ENCODE results near the gene SGCA.

Gene SGCA

DNA sequence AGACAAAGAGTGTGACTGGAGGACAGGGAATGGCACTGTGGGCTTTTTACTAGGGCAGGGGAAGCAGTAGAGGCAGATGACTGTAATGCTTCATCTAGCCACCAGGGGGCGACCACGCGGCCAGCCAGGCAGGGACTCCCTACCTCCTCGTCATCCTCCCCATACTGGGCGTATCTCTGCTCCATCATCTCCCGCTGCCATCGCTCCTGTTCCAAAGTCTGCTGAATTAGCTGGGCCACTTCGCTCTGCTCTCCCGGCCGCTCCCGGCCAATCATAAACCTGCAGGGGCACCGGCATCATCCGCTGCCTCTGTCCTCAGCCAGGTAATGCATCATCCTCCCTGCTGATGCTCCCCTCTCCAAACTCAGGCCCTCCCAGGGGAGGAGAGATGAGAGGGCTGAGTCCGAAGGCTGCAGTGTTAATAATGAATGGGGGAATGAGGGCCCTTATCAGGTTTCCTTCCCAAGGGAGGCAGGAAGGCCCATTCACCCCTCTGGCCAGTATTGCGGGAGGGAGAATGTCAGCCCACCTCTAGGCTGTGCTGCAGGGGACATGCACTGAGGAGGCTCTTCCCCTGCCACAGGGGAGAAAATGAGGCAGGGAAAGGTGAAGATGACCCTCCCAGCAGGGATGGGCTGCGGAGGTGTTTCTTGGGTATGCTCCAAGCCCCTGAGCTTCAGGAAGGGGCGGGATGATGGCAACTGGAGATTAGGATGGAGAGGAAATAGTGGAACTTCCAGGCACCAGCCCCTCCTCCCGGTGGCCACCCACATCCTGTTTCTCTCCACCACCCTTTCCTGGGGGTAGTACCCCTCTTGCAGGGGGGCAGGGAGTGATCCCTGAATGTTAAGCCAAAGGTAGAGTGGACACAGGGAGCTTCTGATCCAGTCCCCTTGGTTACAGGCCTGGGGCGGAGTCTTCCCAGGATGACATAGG, 25.6 kb upstream of the SGCA start:
- Histone ChIP-seq H3K4me1 (ENCODE audit: insufficient read depth, low read length) (no peaks in the 10 kb centered on the region), H3K27me3 (ENCODE audit: insufficient read depth, low read length) (no peaks in the 10 kb centered on the region), H3K9me3 (ENCODE audit: low read length) (no peaks in the 10 kb centered on the region), H3K4me3 (ENCODE audit: low read length) (no peak overlapping the region), H2AFZ (ENCODE audit: low read depth, low read length) (no peak overlapping the region), H3K36me3 (ENCODE audit: insufficient read depth, low read length) (peaks cover 85% of the 10 kb centered on the region)

DNA sequence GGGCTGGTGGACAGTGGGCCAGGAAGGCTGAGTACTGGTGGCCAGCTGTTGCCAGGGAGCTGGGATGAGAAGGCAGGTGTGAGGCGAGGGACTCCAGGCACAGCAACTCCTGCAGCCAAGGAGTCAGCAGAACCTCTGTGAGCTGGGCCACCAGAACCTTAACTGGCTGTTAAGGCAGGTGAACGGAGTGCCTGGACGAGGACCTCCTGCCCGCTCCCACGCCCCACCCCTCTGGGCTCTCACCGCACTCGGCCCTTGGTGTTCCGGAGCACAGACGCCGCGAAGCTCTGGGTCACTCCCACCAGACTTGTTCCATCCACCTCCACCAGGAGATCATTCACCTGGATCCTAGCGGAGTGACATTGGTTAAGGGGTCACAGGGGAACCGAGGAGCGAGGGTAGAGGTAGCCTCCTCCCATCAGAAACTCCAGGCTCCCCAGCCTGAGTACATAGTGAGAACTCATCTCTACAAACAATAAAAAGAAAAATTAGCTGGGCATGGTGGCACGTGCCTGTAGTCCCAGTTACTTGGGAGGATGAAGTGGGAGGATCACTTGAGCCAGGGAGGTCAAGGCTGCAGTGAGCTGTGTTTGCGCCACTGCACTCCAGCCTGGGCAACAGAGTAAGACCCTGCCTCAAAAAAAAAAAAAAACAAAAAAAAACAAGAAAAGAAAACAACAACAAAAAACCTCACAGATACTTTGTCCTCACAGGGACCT, 24.6 kb upstream of the SGCA start:
- Histone ChIP-seq H3K27me3 (ENCODE audit: insufficient read depth, low read length) (no peaks in the 10 kb centered on the region), H3K36me3 (ENCODE audit: insufficient read depth, low read length) (peaks cover 77% of the 10 kb centered on the region), H3K9me3 (ENCODE audit: low read length) (no peaks in the 10 kb centered on the region), H3K4me1 (ENCODE audit: insufficient read depth, low read length) (no peaks in the 10 kb centered on the region), H2AFZ (ENCODE audit: low read depth, low read length) (no peak overlapping the region), H3K4me3 (ENCODE audit: low read length) (no peak overlapping the region)

DNA sequence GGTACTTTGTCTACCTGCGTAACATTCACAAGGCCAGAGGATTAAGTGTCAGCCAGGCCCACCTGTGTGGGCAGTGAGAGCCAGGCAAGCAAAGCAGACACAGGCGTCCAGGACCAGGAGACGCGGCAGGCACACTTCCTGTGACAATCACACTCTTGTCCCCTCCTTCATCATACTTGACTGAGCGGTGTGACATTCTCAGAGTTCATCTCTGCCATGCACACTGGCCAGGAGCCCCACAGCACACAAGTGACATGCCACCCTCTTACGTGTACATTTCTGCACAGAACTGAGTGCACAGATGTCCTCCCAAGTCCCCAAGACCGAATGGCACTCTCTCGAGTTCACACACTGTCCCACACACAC, 24.1 kb upstream of the SGCA start:
- H3K36me3 ChIP-seq (ENCODE audit: insufficient read depth, low read length) = peaks cover 72% of the 10 kb centered on the region
- no peak overlapping the region for H2AFZ ChIP-seq (ENCODE audit: low read depth, low read length)
- H3K4me3 ChIP-seq (ENCODE audit: low read length) = no peak overlapping the region
- H3K27me3 ChIP-seq (ENCODE audit: insufficient read depth, low read length) = no peaks in the 10 kb centered on the region
- H3K9me3 ChIP-seq (ENCODE audit: low read length) = no peaks in the 10 kb centered on the region
- H3K4me1 ChIP-seq (ENCODE audit: insufficient read depth, low read length) = peaks cover 5% of the 10 kb centered on the region

DNA sequence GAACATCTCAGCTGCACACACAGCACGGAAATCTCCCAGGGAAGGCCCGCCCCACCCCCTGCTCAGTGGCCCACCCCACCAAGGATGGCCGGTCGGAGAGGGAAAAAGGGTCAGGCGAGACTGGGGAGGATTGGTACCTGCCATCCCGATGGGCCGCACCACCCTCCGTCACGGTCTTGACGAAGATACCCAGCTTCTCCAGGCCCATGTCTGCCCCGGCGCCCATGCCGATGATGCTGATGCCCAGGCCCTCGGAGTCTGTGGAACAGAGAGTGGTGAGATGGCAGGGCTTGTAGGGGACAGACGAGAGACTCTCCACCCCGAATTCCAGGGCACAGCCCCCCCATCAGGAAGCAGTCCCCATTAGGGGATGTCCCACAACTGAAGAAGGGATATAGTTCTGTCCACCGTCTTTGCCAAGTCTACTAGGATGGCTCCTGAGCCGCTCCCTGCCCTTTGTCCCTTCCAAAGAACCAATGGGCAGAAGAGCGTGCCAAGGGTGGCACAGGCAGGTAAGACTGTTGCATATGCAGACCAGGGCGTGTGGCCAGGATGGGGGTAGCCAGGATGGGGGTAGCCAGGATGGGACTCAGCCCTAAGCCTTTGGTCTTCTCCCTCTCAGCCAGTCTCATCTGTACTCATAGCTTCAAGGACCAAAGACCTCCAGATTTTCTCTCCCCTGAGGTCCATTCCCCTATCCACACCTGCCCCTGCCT, 22.2 kb upstream of the SGCA start:
- no peaks in the 10 kb centered on the region for H3K9me3 ChIP-seq (ENCODE audit: low read length)
- peaks cover 23% of the 10 kb centered on the region for H3K4me1 ChIP-seq (ENCODE audit: insufficient read depth, low read length)
- no peaks in the 10 kb centered on the region for H3K27me3 ChIP-seq (ENCODE audit: insufficient read depth, low read length)
- H3K36me3 ChIP-seq (ENCODE audit: insufficient read depth, low read length) = peaks cover 55% of the 10 kb centered on the region
- no peak overlapping the region for H2AFZ ChIP-seq (ENCODE audit: low read depth, low read length)
- no peak overlapping the region for H3K4me3 ChIP-seq (ENCODE audit: low read length)

DNA sequence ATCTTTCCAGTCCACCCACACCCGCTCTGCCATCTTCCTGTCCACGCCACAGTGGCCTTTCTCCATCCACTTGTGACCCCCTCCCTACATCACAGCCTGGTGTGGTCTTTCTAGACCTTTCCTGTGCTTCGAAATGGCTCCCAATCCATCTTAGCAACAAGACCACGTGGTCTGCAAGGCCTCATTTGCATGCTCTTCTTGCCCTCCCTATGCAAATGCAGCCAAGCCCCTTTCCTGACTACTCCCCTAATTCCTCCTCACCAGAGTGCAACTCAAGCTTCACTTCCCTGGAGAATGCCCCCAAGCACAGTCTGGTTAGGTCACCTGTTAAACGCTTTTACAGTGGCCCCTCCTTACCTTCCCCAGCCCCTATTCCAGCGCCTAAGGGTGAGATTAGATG, 21.4 kb upstream of the SGCA start:
- H2AFZ ChIP-seq (ENCODE audit: low read depth, low read length) = no peak overlapping the region
- H3K4me3 ChIP-seq (ENCODE audit: low read length) = no peak overlapping the region
- peaks cover 48% of the 10 kb centered on the region for H3K36me3 ChIP-seq (ENCODE audit: insufficient read depth, low read length)
- H3K27me3 ChIP-seq (ENCODE audit: insufficient read depth, low read length) = no peaks in the 10 kb centered on the region
- H3K4me1 ChIP-seq (ENCODE audit: insufficient read depth, low read length) = peaks cover 29% of the 10 kb centered on the region
- H3K9me3 ChIP-seq (ENCODE audit: low read length) = no peaks in the 10 kb centered on the region

DNA sequence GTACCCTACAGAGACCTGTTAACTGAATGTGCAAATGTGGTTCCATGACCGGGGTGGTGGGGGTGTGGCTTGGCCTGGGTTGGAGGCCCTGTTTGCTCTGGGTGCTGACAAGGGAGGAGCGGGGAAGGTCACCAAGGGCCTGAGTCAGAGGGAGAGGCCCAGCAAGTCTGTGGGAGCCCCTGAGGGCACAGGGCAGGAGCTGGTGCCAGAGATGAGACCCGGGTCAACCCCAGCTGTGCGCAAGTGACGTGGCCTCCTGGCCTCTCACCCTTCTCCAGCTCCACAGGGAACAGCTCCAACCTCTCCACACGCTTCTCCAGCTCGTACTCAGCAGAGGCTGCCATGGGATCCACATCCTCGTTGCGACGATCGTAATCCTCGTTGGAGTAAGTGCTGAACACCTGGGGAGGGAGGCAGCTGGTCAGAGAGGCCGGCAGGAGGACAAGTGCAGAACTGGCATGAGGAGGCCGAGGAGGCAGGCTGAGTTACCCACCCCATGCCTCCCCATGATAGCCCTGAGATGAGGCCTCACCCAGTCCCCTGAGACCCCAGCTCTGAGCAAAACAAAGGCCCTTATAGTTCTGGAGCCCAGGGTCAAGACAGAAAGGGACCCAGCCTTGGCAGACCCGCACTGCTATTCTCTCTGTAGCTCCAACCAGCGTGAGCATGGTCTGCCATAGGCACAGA, 20.8 kb upstream of the SGCA start:
- Histone ChIP-seq H3K9me3 (ENCODE audit: low read length) (no peaks in the 10 kb centered on the region), H3K27me3 (ENCODE audit: insufficient read depth, low read length) (no peaks in the 10 kb centered on the region), H3K36me3 (ENCODE audit: insufficient read depth, low read length) (peaks cover 43% of the 10 kb centered on the region), H2AFZ (ENCODE audit: low read depth, low read length) (no peak overlapping the region), H3K4me1 (ENCODE audit: insufficient read depth, low read length) (peaks cover 33% of the 10 kb centered on the region), H3K4me3 (ENCODE audit: low read length) (no peak overlapping the region)

DNA sequence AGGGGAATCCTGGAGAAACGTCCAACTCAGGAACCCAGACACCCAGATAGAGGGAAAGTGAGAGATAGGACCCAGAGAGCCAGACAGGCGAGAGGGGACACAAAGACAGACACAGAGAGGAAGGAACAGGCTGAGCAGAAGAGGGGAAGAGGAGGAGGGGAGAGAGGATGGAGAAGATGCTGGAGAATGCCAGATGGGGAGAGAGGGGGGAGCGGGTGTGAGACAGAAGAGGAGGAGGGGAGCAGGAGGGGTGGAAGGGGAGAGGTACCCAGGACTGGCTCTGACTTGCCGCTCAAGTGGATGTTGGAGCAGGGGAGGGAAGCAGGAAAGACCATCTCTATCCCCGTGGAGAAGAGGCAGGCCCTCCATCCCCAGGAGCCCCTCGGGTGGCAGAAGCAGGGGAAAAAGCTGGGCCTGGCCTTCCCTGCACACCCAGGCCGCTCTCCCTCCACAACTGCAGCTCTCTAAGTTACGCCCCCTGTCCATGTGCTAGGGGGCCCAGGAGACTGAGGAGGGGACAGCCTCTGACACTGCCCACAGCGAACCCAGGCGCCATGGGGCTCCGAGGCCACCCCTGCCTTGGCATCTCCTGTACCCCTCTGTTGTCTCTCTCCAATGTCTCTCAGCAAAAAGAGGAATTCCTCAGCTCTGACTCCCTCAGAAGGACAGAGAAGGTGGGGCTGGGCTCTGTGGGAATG, 20.1 kb upstream of the SGCA start:
- Histone ChIP-seq H3K36me3 (ENCODE audit: insufficient read depth, low read length) (peaks cover 37% of the 10 kb centered on the region), H3K4me1 (ENCODE audit: insufficient read depth, low read length) (peaks cover 33% of the 10 kb centered on the region), H2AFZ (ENCODE audit: low read depth, low read length) (no peak overlapping the region), H3K4me3 (ENCODE audit: low read length) (no peak overlapping the region), H3K9me3 (ENCODE audit: low read length) (no peaks in the 10 kb centered on the region), H3K27me3 (ENCODE audit: insufficient read depth, low read length) (no peaks in the 10 kb centered on the region)

DNA sequence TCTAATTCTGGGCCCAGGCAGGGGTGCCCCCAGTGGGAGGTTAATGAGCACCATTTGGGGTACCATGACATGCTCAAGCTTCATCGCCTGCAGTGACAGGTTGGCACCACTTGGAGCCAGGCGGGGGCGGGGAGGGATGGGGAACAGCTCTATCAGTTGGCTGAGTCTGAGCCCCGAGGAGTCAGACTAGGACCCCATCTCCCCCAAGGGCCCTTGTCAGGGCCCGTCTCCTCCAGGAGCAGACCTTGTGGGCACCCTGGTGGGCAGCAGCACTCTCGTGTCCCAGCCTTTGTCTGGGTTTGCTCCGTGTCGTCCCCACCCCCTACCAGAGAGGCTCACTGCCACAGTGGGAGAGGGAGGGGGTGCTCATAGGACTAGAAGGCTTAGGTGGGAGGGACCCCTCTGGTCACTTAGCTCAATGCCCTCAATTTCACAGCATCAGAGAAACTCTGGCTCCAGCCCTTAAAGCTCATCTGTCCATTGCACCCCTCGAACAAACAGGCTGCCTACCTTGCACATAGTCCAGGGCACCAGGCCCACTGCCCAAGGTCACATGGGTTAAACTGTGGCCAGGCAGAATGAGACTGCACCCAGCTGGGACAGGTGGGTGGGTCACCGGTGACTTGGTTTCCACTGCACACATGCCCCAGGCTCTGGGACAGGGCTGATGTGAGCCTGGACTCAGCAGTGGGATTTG, 19.4 kb upstream of the SGCA start:
- no peaks in the 10 kb centered on the region for H3K9me3 ChIP-seq (ENCODE audit: low read length)
- peaks cover 33% of the 10 kb centered on the region for H3K4me1 ChIP-seq (ENCODE audit: insufficient read depth, low read length)
- H3K27me3 ChIP-seq (ENCODE audit: insufficient read depth, low read length) = no peaks in the 10 kb centered on the region
- no peak overlapping the region for H3K4me3 ChIP-seq (ENCODE audit: low read length)
- no peak overlapping the region for H2AFZ ChIP-seq (ENCODE audit: low read depth, low read length)
- peaks cover 32% of the 10 kb centered on the region for H3K36me3 ChIP-seq (ENCODE audit: insufficient read depth, low read length)

DNA sequence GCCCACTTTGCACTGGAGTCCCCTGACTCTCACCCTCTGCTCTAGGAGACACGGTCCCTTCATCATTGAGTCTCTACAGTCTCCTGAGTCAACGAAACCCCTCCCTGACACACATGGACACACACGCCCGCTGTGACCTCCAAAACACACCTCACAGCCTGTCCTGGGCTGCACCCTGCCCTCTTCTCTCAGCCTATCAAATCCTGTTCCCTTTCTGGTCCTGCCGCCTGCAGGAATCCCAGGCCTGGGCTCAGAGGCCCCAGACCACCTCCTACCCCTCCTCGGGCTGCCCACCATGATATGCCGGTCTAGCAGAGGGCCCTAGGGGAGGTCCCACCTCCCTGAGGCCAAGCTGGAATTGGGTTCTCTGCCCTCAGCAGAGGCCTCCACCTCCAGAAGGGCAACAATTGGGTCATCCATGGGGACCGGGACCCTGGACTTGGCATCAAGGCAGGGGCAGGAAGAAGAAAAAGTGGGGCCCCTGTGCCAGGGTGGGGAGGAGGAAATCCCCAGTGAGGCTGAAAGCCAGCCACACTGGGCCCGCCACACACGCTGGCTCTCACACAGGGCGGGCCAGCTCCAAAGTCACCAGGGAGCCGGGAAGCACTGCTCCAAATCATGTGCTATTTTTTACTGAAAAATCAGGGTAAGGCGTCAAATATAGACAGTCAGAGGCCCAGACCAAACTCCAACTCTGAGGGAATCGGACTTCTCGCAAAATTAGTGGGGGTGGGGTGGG, 18.7 kb upstream of the SGCA start:
- H3K4me3 ChIP-seq (ENCODE audit: low read length) = no peak overlapping the region
- peaks cover 26% of the 10 kb centered on the region for H3K36me3 ChIP-seq (ENCODE audit: insufficient read depth, low read length)
- H3K27me3 ChIP-seq (ENCODE audit: insufficient read depth, low read length) = no peaks in the 10 kb centered on the region
- H3K4me1 ChIP-seq (ENCODE audit: insufficient read depth, low read length) = peaks cover 35% of the 10 kb centered on the region
- no peak overlapping the region for H2AFZ ChIP-seq (ENCODE audit: low read depth, low read length)
- H3K9me3 ChIP-seq (ENCODE audit: low read length) = no peaks in the 10 kb centered on the region

DNA sequence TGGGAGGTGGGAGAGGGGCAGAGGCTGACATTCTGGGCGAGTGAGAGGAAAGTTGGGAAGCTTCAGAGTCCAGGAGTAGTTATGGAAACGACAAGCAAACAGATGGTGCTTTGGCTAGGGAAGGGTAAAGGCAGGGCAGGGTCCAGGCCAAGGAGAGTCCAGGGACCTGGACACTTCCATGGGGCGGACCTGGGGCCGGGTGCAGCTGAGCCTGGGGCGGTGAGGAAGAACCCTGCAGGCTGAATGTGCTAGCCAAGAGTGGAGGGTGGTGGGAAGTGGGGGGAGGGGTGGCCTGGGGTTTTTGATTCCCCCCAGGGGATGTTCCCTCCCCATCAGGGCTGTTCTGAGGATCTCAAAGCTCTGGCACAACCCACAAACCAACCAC, 18.0 kb upstream of the SGCA start:
- H2AFZ ChIP-seq (ENCODE audit: low read depth, low read length) = no peak overlapping the region

DNA sequence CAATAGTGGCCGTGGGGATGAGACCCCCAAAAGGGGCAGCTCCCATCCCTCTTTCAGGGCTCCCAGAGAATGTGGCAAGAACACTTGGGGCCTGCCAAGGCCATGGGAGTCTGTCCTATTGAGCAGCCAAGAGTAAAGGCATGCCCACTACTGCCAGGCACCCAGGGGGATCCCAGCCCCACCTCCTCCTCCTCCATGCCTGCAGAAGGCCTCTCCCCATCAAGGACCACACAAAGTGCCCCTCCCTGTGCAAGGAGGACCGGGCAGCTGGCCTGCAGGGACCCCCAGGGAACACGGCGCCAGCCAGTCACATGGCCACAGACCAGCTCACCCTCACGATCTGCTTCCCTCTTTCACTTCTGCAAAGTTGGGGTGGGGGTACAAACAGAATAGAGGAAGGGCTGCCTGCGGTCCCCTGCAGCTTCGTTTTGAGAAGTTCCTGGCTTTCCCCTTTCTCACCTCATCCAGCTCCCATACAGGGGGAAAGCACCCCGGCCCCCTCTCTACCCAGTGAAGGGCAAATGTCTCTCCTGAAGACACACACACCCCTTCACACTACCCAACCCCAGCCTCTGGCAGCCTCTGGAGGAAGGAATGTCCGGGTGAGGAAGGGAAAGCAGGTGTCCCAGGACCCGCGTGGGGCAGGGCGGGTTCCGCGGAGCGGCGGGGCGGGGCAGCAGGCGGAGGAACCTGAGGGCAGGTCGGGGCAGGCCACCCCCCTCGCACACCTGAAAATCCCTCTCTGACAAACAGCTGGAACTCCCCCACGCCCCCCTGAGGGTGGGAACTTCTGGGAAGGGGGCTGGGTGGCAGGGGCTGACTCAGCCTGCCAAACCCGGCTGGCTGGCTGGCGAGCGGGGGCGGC, 17.3 kb upstream of the SGCA start:
- Histone ChIP-seq H3K27me3 (ENCODE audit: insufficient read depth, low read length) (no peaks in the 10 kb centered on the region), H3K4me1 (ENCODE audit: insufficient read depth, low read length) (peaks cover 39% of the 10 kb centered on the region), H3K36me3 (ENCODE audit: insufficient read depth, low read length) (peaks cover 14% of the 10 kb centered on the region), H3K4me3 (ENCODE audit: low read length) (peak overlapping the region; percentile 69), H3K9me3 (ENCODE audit: low read length) (no peaks in the 10 kb centered on the region), H2AFZ (ENCODE audit: low read depth, low read length) (no peak overlapping the region)

More for the DNA sequence above, 18.0 kb upstream of the SGCA start:
- H3K9me3 ChIP-seq (ENCODE audit: low read length) = no peaks in the 10 kb centered on the region
- H3K4me1 ChIP-seq (ENCODE audit: insufficient read depth, low read length) = peaks cover 39% of the 10 kb centered on the region
- H3K4me3 ChIP-seq (ENCODE audit: low read length) = peak overlapping the region; percentile 69
- H3K36me3 ChIP-seq (ENCODE audit: insufficient read depth, low read length) = peaks cover 19% of the 10 kb centered on the region
- no peaks in the 10 kb centered on the region for H3K27me3 ChIP-seq (ENCODE audit: insufficient read depth, low read length)

Data from neuron (in vitro differentiated cells).